Thoracic aorta (tissue), 2 donors: ENCODE measurements around the gene PNLIPRP2. TPM values are rescaled to one million over a fixed set of nuclear protein-coding genes. Genes with fewer than 3 reads are reported as not detected.

Experiments used
- ATAC-seq: fragments of 150-250 bp; one replicate; pipeline ENCODE4 v1.8.0; 2017; ENCODE audit warnings: low read depth; ENCODE audit not compliant: insufficient number of reproducible peaks, low FRiP score
- DNase-seq: peaks from one replicate; pipeline ENCODE4 v3.0.0-alpha.2; 2020; ENCODE audit warnings: low spot score
- H3K27ac ChIP-seq, 2 donors: fragments of 200-600 bp; sonication (generic); 1 replicate in 1 of 2; 2 replicates in 1 of 2; pipeline ENCODE4 v1.5.1; 2016; ENCODE audit warnings: mild to moderate bottlenecking in 2 of 2, moderate library complexity in 2 of 2
- H3K27me3 ChIP-seq: fragments of 200-600 bp; sonication (generic); replicated peaks from 2 replicates; pipeline ENCODE4 v1.6.0; 2016; ENCODE audit warnings: mild to moderate bottlenecking; ENCODE audit not compliant: insufficient read depth
- H3K36me3 ChIP-seq: fragments of 200-600 bp; sonication (generic); one replicate; pipeline ENCODE4 v1.5.1; 2016
- H3K4me1 ChIP-seq, 2 donors: fragments of 200-600 bp; sonication (generic); 1 replicate in 1 of 2; 2 replicates in 1 of 2; pipeline versions ENCODE4 v1.5.1 to v1.6.0; 2016; ENCODE audit warnings: low read depth in 2 of 2, mild to moderate bottlenecking in 1 of 2; ENCODE audit not compliant: control insufficient read depth in 1 of 2
- H3K4me3 ChIP-seq: fragments of 200-600 bp; sonication (generic); 2 replicates; pipeline ENCODE4 v1.5.1; 2016; ENCODE audit warnings: mild to moderate bottlenecking
- H3K9me3 ChIP-seq: fragments of 200-600 bp; sonication (generic); 2 replicates; pipeline ENCODE4 v1.5.1; 2016
- CTCF ChIP-seq: fragments of 200-600 bp; sonication (generic); IDR thresholded peaks from one replicate; pipeline ENCODE4 v1.5.1; 2019; ENCODE audit warnings: antibody characterized with exemption
- total RNA-seq, 2 donors: library from RNA; depleted of rRNA; stranded (reverse); fragments of >200 nt; gene quantifications; one replicate each; pipeline versions ENCODE4 v1.1.0 to v1.2.3, GENCODE V29; 2016

Gene PNLIPRP2
- total RNA-seq, 2 donors from 2014 or later = 2.3 TPM; not detected in 1

DNA sequence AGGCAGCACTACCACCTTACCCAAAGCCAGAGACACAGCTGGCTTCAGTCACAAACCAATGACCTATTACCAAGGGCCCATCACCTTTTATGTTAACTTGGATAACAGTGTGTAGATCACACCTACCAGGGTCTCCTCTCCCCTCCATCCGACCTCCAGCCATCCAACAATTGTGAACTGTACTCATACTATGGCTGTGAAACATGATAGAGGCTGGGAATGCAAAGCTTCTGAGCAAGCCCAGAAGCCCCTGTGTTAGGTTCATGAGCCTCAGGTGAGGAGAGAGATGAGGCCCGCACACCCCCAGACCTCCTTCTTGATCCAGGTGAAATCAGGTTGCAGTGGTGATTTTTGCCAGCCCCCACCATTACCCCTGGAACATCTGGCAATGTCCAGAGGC lies 47.7 kb downstream of the PNLIPRP2 start:
- H3K4me1 ChIP-seq = peaks cover 6 to 8% of the 10 kb centered on the region in 2 donors

GRCh38 chr10:116669080-116669479 lies 48.3 kb downstream of the PNLIPRP2 start:
- ATAC-seq (no peak), DNase-seq (no peak)
- Histone ChIP-seq H3K27me3 (no peaks in the 10 kb centered on the region), H3K27ac (no peak overlapping the region), H3K4me1 (peaks cover 6 to 8% of the 10 kb centered on the region in 2 donors), H3K9me3 (no peaks in the 10 kb centered on the region), H3K4me3 (no peak overlapping the region), H3K36me3 (peaks cover 9% of the 10 kb centered on the region)
- TF ChIP-seq CTCF = no peak

More for the DNA sequence above, 47.7 kb downstream of the PNLIPRP2 start:
- peaks cover 6% of the 10 kb centered on the region for H3K36me3 ChIP-seq
- H3K27ac ChIP-seq = no peak overlapping the region
- H3K4me3 ChIP-seq = no peak overlapping the region
- no peak for ATAC-seq
- no peak for DNase-seq
- no peaks in the 10 kb centered on the region for H3K9me3 ChIP-seq
- no peak for TF ChIP-seq CTCF
- no peaks in the 10 kb centered on the region for H3K27me3 ChIP-seq

- ATAC-seq (no peak), DNase-seq (no peak)
- Histone ChIP-seq H3K4me3 (no peak overlapping the region), H3K27ac (no peak overlapping the region), H3K27me3 (no peaks in the 10 kb centered on the region), H3K9me3 (no peaks in the 10 kb centered on the region), H3K36me3 (peaks cover 9% of the 10 kb centered on the region), H3K4me1 (peaks cover 6 to 8% of the 10 kb centered on the region in 2 donors)
- no peak for TF ChIP-seq CTCF
Measured at GRCh38 chr10:116669832-116670644, 49.3 kb downstream of the PNLIPRP2 start.

GRCh38 chr10:116670706-116671105 lies 50.0 kb downstream of the PNLIPRP2 start:
- Histone ChIP-seq H3K27ac (no peak overlapping the region), H3K4me1 (peaks cover 5 to 8% of the 10 kb centered on the region in 2 donors), H3K27me3 (no peaks in the 10 kb centered on the region), H3K9me3 (no peaks in the 10 kb centered on the region), H3K36me3 (peaks cover 10% of the 10 kb centered on the region), H3K4me3 (no peak overlapping the region)
- ATAC-seq (no peak), DNase-seq (no peak)
- no peak for TF ChIP-seq CTCF

- no peak for TF ChIP-seq CTCF
- DNase-seq (no peak), ATAC-seq (no peak)
- Histone ChIP-seq H3K4me3 (no peak overlapping the region), H3K27me3 (no peaks in the 10 kb centered on the region), H3K4me1 (peaks cover 0 to under 1% of the 10 kb centered on the region in 2 donors), H3K36me3 (peaks cover 15% of the 10 kb centered on the region), H3K9me3 (no peaks in the 10 kb centered on the region), H3K27ac (no peak overlapping the region)
Measured at GRCh38 chr10:116671274-116671926, 50.6 kb downstream of the PNLIPRP2 start.
